Retinal pigment epithelial cell (primary cell): ENCODE results near the gene CTTNBP2.
A peak's percentile ranks its signal among the peaks of the same experiment; 100 is the strongest.

Experiments
- DNase-seq: peaks from one replicate; pipeline ENCODE4 v3.0.0-alpha.2; 2010; ENCODE audit warnings: low read depth
- H3K4me3 ChIP-seq: 2 replicates; pipeline ENCODE4 v1.5.1; 2011; ENCODE audit warnings: mild to moderate bottlenecking, low read length, control low read depth, moderate library complexity
- TF ChIP-seq, protein P1 (sequence below): conservative IDR thresholded peaks from 2 replicates; pipeline ENCODE4 v1.5.1; 2011; ENCODE audit warnings: low read depth, low read length, control low read depth, inconsistent platforms

Gene CTTNBP2, protein sequence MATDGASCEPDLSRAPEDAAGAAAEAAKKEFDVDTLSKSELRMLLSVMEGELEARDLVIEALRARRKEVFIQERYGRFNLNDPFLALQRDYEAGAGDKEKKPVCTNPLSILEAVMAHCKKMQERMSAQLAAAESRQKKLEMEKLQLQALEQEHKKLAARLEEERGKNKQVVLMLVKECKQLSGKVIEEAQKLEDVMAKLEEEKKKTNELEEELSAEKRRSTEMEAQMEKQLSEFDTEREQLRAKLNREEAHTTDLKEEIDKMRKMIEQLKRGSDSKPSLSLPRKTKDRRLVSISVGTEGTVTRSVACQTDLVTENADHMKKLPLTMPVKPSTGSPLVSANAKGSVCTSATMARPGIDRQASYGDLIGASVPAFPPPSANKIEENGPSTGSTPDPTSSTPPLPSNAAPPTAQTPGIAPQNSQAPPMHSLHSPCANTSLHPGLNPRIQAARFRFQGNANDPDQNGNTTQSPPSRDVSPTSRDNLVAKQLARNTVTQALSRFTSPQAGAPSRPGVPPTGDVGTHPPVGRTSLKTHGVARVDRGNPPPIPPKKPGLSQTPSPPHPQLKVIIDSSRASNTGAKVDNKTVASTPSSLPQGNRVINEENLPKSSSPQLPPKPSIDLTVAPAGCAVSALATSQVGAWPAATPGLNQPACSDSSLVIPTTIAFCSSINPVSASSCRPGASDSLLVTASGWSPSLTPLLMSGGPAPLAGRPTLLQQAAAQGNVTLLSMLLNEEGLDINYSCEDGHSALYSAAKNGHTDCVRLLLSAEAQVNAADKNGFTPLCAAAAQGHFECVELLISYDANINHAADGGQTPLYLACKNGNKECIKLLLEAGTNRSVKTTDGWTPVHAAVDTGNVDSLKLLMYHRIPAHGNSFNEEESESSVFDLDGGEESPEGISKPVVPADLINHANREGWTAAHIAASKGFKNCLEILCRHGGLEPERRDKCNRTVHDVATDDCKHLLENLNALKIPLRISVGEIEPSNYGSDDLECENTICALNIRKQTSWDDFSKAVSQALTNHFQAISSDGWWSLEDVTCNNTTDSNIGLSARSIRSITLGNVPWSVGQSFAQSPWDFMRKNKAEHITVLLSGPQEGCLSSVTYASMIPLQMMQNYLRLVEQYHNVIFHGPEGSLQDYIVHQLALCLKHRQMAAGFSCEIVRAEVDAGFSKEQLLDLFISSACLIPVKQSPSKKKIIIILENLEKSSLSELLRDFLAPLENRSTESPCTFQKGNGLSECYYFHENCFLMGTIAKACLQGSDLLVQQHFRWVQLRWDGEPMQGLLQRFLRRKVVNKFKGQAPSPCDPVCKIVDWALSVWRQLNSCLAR (N-terminal part only)

DNA sequence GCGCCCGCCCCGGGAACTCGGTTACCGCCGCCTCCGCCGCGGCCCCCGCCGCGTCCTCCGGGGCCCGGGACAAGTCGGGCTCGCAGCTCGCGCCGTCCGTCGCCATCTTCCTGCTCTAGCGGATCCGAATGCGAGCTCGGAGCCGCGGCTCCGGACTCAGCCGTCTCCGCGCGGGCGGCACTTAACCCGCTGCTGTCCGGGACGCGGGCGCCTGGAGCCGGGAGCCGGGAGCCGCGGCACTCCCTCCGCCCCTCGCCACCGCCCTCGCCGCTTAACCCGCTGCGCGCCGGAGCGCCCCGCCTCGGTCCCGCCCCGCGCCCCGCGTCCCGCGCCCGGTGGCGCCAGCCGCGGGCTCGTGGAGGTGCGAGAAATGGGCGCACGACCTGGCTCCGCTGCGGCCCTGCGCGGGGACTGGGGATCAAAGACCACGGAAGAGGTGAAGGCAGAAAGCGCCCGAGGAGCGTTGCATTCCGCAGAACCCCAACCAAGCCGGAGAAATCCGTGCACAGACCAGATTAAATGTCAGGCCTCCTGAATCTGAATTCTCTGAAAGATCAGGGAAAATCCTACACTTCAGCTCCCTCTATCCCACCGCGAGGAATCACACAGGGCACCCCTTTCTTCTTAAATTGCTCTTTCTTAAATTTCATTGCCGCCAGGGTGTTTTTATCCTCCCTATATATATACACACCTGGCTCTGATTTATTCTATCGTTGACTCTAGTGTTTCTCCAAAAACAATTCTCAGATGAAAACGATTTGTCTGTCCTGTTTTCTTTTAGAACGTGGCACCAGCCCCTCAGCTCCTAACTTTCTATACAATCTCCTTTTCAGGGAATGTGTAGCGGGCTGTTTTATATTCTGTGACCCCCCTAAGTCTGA, at the start of gene CTTNBP2:
Gene CTTNBP2, minus strand, starts transcription at position 132 of the 881 bp plus-strand sequence. Its CDS starts 26 bp downstream, at position 106.
- DNase-seq = no peak
- TF ChIP-seq, protein P1, sequence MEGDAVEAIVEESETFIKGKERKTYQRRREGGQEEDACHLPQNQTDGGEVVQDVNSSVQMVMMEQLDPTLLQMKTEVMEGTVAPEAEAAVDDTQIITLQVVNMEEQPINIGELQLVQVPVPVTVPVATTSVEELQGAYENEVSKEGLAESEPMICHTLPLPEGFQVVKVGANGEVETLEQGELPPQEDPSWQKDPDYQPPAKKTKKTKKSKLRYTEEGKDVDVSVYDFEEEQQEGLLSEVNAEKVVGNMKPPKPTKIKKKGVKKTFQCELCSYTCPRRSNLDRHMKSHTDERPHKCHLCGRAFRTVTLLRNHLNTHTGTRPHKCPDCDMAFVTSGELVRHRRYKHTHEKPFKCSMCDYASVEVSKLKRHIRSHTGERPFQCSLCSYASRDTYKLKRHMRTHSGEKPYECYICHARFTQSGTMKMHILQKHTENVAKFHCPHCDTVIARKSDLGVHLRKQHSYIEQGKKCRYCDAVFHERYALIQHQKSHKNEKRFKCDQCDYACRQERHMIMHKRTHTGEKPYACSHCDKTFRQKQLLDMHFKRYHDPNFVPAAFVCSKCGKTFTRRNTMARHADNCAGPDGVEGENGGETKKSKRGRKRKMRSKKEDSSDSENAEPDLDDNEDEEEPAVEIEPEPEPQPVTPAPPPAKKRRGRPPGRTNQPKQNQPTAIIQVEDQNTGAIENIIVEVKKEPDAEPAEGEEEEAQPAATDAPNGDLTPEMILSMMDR = peak; percentile 14

DNA sequence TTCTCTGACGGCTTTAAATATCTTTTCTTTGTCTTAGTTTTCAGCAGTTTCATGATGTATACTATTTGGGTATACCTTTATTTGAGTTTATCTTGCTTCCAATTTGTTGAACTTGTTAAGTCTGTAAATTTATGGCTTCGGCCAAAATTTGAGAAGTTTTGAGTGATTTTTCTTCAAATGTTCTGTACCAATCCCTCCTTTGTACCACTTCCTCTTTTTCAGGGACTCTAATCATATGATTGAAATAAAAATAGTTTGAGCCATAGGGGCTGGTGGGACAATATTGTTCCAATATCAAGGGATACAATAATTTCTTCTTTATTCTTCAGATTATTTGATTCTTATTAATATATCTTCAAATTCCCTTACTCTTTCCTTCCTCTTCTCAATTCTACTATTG, 43.1 kb upstream of the CTTNBP2 start:
- H3K4me3 ChIP-seq = no peak overlapping the region
- no peak for DNase-seq
- TF ChIP-seq, protein P1 = no peak

More for the DNA sequence above, at the start of gene CTTNBP2:
- peak within 1 kb of the TSS; percentile 80 for H3K4me3 ChIP-seq

DNA sequence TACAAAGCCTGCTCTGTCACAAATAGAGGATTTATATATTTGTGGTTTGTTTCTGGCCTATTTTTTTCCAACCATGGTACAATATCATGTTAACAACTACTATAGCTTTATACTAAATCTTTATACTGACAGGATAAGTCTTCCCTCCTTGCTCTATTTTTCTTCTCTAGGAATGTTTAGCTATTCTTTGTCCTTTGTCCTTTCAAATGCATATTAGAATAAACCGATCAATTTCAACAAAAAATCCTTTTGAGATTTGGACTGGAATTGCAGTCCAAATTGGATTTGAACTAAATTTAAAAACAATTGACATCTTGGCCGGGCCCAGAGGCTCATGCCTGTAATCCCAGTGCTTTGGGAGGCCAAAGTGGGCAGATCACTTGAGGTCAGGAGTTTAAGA, 39.2 kb upstream of the CTTNBP2 start:
- no peak for DNase-seq
- TF ChIP-seq, protein P1 = no peak

DNA sequence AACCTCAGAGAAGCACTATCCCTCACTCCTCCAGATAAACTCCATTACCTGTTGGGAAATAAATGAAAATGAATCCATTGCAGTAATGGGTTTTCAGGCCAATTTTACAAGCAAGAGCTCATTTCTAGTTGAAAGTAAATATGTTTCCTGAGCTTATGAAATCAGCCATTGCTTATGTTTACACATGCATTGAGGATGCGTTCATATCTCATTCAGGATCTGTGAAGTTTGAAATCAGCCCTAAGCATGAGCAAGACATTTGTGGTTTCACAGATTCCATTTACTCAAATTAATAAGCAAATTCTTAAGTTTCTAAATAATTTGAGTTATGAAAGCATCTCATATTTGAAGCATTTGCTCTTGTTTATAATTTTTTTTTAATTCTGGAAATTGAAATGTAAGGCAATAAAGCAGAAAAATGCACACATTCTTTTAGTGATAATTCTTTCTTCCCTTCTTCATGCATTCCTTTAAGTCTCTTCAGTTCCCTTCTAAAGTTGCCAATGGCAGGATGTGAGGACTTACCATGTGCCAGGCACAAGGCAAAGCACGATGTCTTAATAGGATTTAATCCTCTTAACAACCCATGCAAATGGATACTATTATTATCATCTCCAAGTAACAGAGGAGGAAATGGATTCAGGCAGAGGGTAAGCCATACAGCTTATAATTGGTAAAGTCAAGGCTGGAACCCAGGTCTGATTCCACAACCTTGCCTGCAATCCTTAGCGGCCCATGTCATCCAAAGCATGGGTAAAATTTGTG, 35.0 kb upstream of the CTTNBP2 start:
- DNase-seq = peak; percentile 75
- no peak overlapping the region for H3K4me3 ChIP-seq
- TF ChIP-seq, protein P1 = no peak

More for the DNA sequence above, 39.2 kb upstream of the CTTNBP2 start:
- H3K4me3 ChIP-seq = no peak overlapping the region

DNA sequence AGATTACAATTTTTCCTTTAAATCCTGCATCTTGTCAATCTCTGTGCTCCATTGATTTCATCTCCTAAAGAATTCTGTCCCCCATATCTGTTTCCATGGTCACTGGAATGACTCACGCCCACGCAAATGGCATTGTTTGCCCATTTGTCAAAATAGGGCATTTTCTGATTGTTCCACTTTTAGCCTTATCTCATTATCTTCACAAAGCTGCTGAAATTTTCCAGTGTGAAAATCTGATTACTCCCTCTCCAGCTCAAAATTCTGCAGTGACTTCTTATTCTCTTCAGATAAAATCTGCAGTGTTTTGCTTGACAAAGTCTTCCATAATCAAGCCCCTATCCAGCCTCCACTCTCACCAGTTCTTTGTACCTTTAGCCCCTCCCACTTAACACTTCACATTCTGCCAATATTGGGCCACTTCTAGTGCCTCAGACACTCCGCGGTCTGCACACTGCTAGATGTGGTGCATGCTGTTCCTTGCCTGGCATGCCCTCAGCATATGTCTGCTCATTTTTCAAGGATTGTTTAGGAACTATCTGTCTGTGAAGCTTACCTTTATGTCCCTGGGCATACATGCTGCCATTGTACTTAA, 33.9 kb upstream of the CTTNBP2 start:
- no peak for DNase-seq
- TF ChIP-seq, protein P1 = no peak
- no peak overlapping the region for H3K4me3 ChIP-seq
